Muscle layer of duodenum (tissue), 2 donors: Measurements from ENCODE around the gene SIAH1.
"Not testable (repeated sequence)": the region's sequence is repeated elsewhere in the genome, so short reads cannot be mapped to it uniquely, and the experiment has no call there.

Experiments
- H3K27ac ChIP-seq: one replicate; pipeline ENCODE4 v1.7.0; 2013; ENCODE audit warnings: mild to moderate bottlenecking, low read length
- H3K27me3 ChIP-seq: one replicate; pipeline ENCODE4 v1.7.0; 2013; ENCODE audit warnings: low read depth, mild to moderate bottlenecking, control low read depth, low read length
- H3K36me3 ChIP-seq, 2 donors: one replicate each; pipeline ENCODE4 v1.7.0; 2013; ENCODE audit warnings: low read length in 2 of 2, control low read depth in 1 of 2, mild to moderate bottlenecking in 1 of 2; ENCODE audit not compliant: insufficient read depth in 2 of 2, control insufficient read depth in 1 of 2
- H3K4me1 ChIP-seq, 2 donors: one replicate each; pipeline ENCODE4 v1.7.0; 2013; ENCODE audit warnings: low read length in 2 of 2, mild to moderate bottlenecking in 2 of 2, control low read depth in 1 of 2, moderate library complexity in 1 of 2; ENCODE audit not compliant: insufficient read depth in 2 of 2, control insufficient read depth in 1 of 2
- H3K4me3 ChIP-seq, 2 donors: one replicate each; pipeline ENCODE4 v1.7.0; 2013; ENCODE audit warnings: low read length in 2 of 2, low read depth in 1 of 2, mild to moderate bottlenecking in 1 of 2
- H3K9me3 ChIP-seq, 2 donors: one replicate each; pipeline ENCODE4 v1.7.0; 2013; ENCODE audit warnings: low read length in 2 of 2, control low read depth in 1 of 2, mild to moderate bottlenecking in 1 of 2; ENCODE audit not compliant: control insufficient read depth in 1 of 2
- donor health status: healthy.

The SIAH1 gene

DNA sequence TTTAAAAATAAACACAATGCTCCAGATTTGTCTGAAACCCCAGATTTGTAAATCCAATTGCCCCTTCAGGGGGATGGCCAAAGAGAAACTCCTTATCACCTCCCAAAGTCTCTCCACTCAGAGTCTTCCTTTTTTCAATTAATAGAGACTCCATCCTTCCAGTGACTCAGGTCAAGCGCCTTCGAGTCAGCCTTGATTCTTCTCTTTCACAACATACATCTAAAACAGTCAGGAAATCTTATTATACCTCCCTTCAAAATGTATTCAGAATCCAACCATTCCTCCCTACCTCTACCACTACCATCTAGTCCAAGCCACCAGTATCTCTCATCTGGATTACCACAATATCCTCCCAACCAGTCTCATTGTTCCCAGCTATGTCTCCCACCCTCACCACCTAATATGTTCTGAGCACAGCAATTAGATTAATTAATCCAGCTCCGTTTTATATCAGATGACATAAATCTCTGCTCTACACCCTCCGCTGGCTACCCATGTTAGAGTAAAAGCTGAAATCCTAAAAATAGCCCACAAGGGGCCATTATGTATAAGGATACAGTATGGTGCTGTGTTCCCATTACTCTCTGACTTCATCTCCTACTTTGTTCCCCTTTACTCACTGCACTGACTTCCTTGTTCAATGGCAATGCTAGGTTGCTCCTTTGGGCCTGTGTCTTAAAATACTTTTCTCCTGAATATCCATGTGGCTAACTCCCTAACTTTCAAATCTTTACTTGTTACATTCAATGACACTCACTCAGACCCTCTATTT lies 11.8 kb downstream of the SIAH1 start:
- no peaks in the 10 kb centered on the region for H3K27me3 ChIP-seq

GRCh38 chr16:48372744-48373143 lies 12.5 kb downstream of the SIAH1 start:
- no peaks in the 10 kb centered on the region for H3K36me3 ChIP-seq
- no peak overlapping the region for H3K27ac ChIP-seq
- no peak overlapping the region for H3K4me3 ChIP-seq
- no peaks in the 10 kb centered on the region for H3K27me3 ChIP-seq
- H3K9me3 ChIP-seq: no peaks in the 10 kb centered on the region
- peaks cover 5 to 21% of the 10 kb centered on the region in 2 donors for H3K4me1 ChIP-seq

More for the DNA sequence above, 11.8 kb downstream of the SIAH1 start:
- Histone ChIP-seq H3K9me3 (no peaks in the 10 kb centered on the region), H3K36me3 (no peaks in the 10 kb centered on the region), H3K4me1 (peaks cover 5 to 28% of the 10 kb centered on the region in 2 donors), H3K4me3 (no peak overlapping the region), H3K27ac (no peak overlapping the region)

DNA sequence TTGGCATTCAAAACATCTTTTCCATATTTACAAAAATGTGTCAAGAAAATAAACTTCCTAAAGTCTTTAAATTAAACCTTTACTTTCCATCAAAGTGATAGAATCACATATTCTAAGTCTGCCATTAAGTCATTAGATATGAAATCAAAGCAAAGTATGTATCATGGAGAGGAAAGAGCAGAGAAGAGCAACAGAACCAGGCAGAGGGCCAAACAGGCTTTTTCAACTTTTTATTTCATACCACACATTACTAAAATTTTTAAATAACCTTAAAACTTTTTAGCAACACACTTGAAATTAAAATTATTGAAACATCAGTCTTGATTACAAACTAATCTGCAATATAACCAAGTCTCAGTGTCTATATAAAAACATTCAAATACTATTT lies 13.8 kb downstream of the SIAH1 start:
- Histone ChIP-seq H3K36me3 (no peaks in the 10 kb centered on the region), H3K27ac (no peak overlapping the region), H3K4me1 (peaks cover 5 to 25% of the 10 kb centered on the region in 2 donors), H3K27me3 (no peaks in the 10 kb centered on the region), H3K9me3 (no peaks in the 10 kb centered on the region), H3K4me3 (no peak overlapping the region)

DNA sequence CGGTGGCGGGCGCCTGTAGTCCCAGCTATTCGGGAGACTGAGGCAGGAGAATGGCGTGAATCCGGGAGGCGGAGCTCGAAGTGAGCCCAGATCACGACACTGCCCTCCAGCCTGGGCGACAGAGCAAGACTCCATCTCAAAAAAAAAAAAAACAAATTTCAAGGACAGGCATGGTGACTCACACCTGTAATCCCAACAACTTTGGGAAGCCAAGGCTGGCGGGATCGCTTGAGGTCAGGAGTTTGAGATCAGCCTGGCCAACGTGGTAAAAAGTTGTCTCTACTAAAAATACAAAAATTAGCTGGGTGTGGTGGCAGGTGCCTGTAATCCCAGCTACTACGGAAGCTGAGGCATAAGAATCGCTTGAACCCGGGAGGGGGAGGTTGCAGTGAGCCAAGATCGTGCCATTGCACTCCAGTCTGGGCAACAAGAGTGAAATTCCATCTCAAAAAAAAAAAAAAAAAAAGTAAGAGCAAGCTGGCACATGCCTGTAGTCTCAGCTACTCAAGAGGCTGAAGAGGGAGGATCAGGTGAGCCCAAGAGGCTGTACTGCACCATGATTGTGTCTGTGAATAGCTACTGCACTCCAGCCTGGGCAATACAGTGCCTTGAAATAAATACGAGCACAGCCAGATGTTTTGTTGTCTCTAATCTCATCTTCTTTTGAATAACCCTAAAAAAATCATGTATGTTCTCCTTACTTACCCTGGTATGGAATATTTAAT lies 14.4 kb downstream of the SIAH1 start:
- not testable (repeated sequence) for H3K27ac ChIP-seq, H3K27me3 ChIP-seq, H3K4me3 ChIP-seq, H3K9me3 ChIP-seq, H3K36me3 ChIP-seq
- H3K4me1 ChIP-seq: peaks cover 5 to 27% of the 10 kb centered on the region in 2 donors

- H3K4me1 ChIP-seq: peaks cover 7 to 33% of the 10 kb centered on the region in 2 donors
- H3K27me3 ChIP-seq: no peaks in the 10 kb centered on the region
- H3K9me3 ChIP-seq: no peaks in the 10 kb centered on the region
- H3K36me3 ChIP-seq: no peaks in the 10 kb centered on the region
- H3K27ac ChIP-seq: no peak overlapping the region
- no peak overlapping the region for H3K4me3 ChIP-seq
Observed at GRCh38 chr16:48370229-48370628, 15.0 kb downstream of the SIAH1 start.

- H3K36me3 ChIP-seq: no peaks in the 10 kb centered on the region
- no peaks in the 10 kb centered on the region for H3K27me3 ChIP-seq
- H3K4me3 ChIP-seq: no peak overlapping the region
- no peak overlapping the region for H3K27ac ChIP-seq
- H3K9me3 ChIP-seq: no peaks in the 10 kb centered on the region
- H3K4me1 ChIP-seq: peaks cover 11 to 34% of the 10 kb centered on the region in 2 donors
Observed at GRCh38 chr16:48369765-48370164, 15.4 kb downstream of the SIAH1 start.

DNA sequence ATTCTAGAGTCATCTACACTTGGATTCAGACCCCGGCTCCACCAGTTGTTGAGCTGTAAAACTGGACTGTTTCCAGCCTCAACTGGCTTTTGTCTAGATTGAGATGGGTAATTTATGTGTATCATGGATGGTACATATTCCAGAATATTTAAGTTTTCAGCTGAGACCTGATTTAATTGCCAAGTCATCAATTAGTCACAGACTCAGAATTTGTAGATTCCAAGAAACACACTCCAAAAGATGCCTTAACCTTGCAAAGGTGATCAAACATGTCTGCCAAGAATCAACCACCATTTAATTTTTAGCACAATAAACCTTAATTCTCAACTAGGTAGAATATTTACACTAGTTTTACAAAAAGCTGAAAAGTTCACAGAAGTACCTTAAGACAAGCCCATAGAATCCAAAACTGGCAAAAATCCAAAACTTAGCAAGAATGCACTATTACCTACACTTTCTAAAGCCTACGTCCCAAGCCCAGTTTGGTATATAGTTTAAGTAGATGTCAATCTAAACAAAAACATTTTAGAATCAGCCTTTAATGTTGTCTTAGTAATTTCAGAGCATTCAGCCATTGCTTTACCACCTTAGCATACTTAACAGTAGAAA lies 17.7 kb downstream of the SIAH1 start:
- no peaks in the 10 kb centered on the region for H3K27me3 ChIP-seq
- H3K27ac ChIP-seq: no peak overlapping the region
- H3K4me1 ChIP-seq: peaks cover 6 to 20% of the 10 kb centered on the region in 2 donors
- H3K9me3 ChIP-seq: no peaks in the 10 kb centered on the region
- H3K4me3 ChIP-seq: no peak overlapping the region
- no peaks in the 10 kb centered on the region for H3K36me3 ChIP-seq

- Histone ChIP-seq H3K27ac (peak overlapping the region; percentile 95), H3K27me3 (no peaks in the 10 kb centered on the region), H3K4me1 (peaks cover 6 to 20% of the 10 kb centered on the region in 2 donors), H3K4me3 (peak overlapping the region; percentile 70 to 74), H3K36me3 (peaks cover 5 to 8% of the 10 kb centered on the region in 2 donors), H3K9me3 (no peaks in the 10 kb centered on the region)
Observed at GRCh38 chr16:48366165-48367093, 18.8 kb downstream of the SIAH1 start.

DNA sequence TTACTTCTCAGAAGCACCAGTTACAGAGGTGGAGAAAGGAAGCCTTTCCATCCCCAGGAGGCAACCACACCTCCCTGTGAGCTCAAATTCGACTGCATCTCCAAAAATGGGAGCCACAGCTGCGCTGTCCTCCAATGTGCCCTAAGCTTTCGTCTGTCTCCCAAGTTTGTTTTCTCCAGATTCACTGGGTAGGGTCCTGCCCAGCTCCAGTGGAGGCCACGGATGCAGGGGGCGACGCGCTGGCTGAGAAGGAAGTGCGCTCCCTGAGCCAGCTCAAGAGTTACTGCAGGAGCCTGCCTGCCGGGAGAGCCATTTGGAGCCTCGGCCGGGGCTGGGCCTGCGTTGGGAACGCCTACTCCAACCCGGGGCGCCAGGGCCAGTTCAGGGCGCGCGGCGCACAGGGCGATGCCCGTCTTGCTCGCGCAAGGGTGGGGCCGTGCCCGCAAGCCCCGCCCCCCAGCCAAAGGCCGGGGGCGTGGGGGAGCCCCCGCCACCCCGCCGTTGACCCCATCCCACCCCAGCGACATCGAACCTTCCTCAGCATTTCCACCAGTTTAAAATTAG lies 19.5 kb downstream of the SIAH1 start:
- no peaks in the 10 kb centered on the region for H3K9me3 ChIP-seq
- peak overlapping the region; percentile 70 to 74 for H3K4me3 ChIP-seq
- no peaks in the 10 kb centered on the region for H3K27me3 ChIP-seq
- peak overlapping the region; percentile 95 for H3K27ac ChIP-seq
- peaks cover 6 to 20% of the 10 kb centered on the region in 2 donors for H3K4me1 ChIP-seq
- H3K36me3 ChIP-seq: peaks cover 5 to 10% of the 10 kb centered on the region in 2 donors

DNA sequence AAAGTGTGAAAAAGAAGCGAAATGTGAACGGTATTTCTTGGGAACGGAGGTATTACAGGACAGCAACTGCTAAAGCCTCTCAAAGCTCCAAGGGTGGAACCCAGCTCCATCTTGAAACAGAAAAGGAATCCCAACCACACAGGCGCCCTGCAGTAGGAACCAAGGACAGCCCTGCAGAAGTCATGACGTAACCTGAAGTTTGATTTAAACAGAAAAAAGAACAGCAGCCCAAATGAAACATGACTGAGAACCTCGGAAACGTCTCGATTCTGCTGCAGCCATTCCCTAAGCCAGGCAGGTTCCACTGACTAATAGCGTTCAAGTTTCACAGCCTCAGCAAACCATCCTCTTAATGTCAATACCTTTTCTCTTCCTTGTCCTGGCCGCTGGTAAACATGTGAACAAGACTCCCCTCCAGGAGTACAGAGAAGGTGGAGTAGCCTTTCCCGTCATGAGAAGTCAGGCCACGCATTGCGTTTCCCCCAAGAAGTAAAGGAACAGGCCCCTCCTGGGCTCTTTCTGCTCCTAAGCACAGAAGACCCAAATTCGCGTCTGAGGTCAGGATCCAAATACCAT lies 20.1 kb downstream of the SIAH1 start:
- no peaks in the 10 kb centered on the region for H3K27me3 ChIP-seq
- H3K9me3 ChIP-seq: no peaks in the 10 kb centered on the region
- H3K4me1 ChIP-seq: peaks cover 6 to 20% of the 10 kb centered on the region in 2 donors
- peaks cover 5 to 10% of the 10 kb centered on the region in 2 donors for H3K36me3 ChIP-seq
- H3K4me3 ChIP-seq: peak overlapping the region; percentile 70 to 74
- peak overlapping the region; percentile 70 for H3K27ac ChIP-seq
